GM06990 (cell line): ENCODE data around the gene BPIFA3.

Experiments
- DNase-seq: peaks from one replicate; pipeline ENCODE4 v3.0.0-alpha.2; 2011; ENCODE audit not compliant: insufficient read length; ENCODE audit errors: extremely low read depth
- H3K27me3 ChIP-seq: replicated peaks from 2 replicates; pipeline ENCODE4 v1.6.0; 2011; ENCODE audit warnings: low read length; ENCODE audit not compliant: control insufficient read depth, insufficient read depth
- H3K36me3 ChIP-seq: 2 replicates; pipeline ENCODE4 v1.5.1; 2011; ENCODE audit warnings: low read length; ENCODE audit not compliant: control insufficient read depth, insufficient read depth
- H3K4me3 ChIP-seq: replicated peaks from 2 replicates; pipeline ENCODE4 v1.5.1; 2011; ENCODE audit warnings: low read depth, mild to moderate bottlenecking, control low read depth, low read length
- TF ChIP-seq, protein P1 (sequence below): IDR thresholded peaks from 2 replicates; pipeline ENCODE4 v1.5.1; 2011; ENCODE audit warnings: low read length, control low read depth, mild to moderate bottlenecking, inconsistent platforms; ENCODE audit not compliant: insufficient read depth, poor library complexity, severe bottlenecking

The BPIFA3 gene

DNA sequence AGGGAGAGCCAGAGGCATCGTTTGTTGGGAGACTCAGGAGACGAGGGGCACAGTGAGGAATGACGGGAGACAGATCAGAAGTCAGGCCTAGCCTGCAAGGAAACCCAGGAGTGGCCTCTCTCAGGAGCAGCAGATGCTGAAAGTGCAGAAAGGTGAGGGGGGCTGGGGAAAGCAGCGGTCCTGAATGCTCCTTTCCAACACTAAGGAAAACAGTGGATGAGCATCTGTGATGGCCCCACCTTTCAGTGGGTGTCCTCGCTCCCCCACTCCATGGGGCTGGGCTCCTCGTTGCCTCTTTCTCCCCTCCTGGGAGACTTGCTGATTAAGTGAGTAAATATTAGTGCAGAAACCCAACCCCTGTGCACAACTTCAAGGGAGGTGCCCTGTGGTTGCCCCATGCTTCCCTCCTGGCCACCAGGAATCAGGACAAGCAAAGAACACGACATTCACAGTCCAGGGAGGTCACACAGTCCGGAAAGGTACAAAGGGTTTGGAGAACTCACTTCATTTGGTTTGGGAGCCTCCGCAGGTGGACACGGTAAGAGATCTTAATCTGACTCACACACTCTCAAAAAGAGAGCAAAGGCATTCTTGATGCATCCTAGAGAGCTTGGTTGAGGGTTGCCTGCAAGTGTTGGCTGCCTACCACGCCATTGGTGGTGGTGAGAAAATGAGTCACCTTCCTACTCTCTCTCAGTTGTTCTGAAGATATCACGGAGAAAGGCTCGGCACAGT is 56.1 kb downstream of the BPIFA3 start:
- Histone ChIP-seq H3K4me3 (no peak overlapping the region), H3K27me3 (peaks cover 5% of the 10 kb centered on the region), H3K36me3 (no peaks in the 10 kb centered on the region)
- DNase-seq: no peak
- TF ChIP-seq, protein P1, sequence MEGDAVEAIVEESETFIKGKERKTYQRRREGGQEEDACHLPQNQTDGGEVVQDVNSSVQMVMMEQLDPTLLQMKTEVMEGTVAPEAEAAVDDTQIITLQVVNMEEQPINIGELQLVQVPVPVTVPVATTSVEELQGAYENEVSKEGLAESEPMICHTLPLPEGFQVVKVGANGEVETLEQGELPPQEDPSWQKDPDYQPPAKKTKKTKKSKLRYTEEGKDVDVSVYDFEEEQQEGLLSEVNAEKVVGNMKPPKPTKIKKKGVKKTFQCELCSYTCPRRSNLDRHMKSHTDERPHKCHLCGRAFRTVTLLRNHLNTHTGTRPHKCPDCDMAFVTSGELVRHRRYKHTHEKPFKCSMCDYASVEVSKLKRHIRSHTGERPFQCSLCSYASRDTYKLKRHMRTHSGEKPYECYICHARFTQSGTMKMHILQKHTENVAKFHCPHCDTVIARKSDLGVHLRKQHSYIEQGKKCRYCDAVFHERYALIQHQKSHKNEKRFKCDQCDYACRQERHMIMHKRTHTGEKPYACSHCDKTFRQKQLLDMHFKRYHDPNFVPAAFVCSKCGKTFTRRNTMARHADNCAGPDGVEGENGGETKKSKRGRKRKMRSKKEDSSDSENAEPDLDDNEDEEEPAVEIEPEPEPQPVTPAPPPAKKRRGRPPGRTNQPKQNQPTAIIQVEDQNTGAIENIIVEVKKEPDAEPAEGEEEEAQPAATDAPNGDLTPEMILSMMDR: no peak

DNA sequence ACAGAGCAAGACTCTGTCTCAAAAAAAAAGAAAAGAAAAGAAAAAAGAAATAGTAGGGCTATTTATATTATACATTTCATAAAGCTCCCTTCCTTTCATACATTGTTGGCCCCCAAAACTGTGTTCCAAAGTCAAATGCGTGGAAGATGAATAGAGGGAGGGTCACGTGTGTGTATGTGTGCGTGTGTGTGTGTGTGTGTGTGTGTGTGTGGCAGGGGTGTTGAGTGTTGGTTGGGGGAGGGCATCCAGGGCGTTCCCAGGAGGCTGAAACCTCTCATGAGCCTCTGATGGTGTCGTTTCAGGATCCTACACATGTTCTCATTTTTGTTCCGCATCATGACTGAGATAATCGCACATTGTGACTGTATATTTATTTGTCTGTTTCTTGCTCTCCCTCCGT is 58.1 kb downstream of the BPIFA3 start:
- DNase-seq: no peak
- TF ChIP-seq, protein P1: no peak
- Histone ChIP-seq H3K27me3 (peaks cover 6% of the 10 kb centered on the region), H3K36me3 (no peaks in the 10 kb centered on the region), H3K4me3 (no peak overlapping the region)

DNA sequence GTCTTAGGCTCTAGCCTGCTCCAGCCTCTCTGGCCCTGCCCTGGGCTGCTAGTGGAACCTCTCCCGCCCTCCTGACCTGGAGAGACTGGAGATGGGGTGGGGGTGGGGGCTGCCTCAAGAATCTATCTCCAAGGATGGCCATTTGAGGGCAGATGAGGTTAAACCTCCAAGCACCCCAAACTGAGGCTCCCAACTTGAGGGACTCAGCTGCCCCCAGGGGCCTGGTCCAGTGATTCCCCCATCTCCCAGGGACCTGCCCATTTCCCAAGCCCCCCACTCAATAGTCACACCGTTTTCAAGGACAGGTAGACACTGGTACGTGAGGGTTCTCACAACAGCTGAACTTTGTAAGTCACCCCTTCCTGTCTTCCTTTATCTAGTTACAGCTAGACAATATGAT is 58.7 kb downstream of the BPIFA3 start:
- Histone ChIP-seq H3K36me3 (no peaks in the 10 kb centered on the region), H3K27me3 (peaks cover 7% of the 10 kb centered on the region), H3K4me3 (no peak overlapping the region)
- DNase-seq: no peak
- TF ChIP-seq, protein P1: no peak

DNA sequence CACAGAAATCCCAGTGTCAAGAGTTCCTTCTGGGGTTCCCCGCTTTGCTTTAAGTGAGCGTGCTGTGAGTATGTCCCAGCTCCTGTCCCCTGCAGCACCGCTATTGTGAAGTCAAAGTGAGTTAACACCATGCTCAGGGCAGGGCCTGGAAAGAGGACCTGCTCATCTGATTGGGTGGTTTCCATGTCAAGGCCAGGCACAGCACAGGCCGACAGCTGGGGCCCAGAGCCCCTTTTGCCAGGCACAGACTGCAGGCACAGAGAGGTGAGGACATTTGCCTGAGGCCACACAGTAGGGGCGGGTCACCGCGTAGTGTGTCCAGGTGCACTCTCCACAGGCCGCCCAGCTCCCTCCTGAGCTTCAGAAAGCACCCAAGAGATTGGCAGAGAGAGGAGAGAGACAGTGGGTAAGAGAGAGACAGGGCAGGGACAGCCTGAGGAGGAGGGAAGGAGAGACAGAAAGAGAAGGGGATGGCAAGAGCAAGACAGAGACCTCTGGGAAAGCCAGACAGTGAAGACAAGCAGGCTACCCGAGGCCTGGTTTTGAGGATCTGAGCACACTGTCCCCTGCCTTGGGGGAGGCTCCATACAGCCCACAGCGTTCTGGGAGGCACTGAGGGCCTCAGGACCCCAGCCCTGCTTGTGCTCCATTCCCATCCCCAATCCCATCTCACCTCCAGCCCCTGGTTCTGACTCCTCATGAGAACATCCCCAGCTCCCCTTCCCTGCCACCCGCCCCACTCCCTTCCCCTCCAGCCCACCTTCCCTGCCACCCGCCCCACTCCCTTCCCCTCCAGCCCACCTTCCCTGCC is 59.4 kb downstream of the BPIFA3 start:
- H3K36me3 ChIP-seq: no peaks in the 10 kb centered on the region
- no peak for DNase-seq
- H3K4me3 ChIP-seq: no peak overlapping the region
- TF ChIP-seq, protein P1: no peak
- peaks cover 7% of the 10 kb centered on the region for H3K27me3 ChIP-seq
